ENCODE data around the gene PTX4.
A peak's percentile ranks its signal among the peaks of the same experiment; 100 is the strongest.
"Not testable (repeated sequence)": the region's sequence is repeated elsewhere in the genome, so short reads cannot be mapped to it uniquely, and the experiment has no call there.

The PTX4 gene

GRCh38 chr16:1485847-1486496 lies 2.8 kb downstream of the PTX4 start:
- DNase-seq (ENCODE audit: low read depth in 3 of 3, low spot score in 1 of 3): no peak

DNA sequence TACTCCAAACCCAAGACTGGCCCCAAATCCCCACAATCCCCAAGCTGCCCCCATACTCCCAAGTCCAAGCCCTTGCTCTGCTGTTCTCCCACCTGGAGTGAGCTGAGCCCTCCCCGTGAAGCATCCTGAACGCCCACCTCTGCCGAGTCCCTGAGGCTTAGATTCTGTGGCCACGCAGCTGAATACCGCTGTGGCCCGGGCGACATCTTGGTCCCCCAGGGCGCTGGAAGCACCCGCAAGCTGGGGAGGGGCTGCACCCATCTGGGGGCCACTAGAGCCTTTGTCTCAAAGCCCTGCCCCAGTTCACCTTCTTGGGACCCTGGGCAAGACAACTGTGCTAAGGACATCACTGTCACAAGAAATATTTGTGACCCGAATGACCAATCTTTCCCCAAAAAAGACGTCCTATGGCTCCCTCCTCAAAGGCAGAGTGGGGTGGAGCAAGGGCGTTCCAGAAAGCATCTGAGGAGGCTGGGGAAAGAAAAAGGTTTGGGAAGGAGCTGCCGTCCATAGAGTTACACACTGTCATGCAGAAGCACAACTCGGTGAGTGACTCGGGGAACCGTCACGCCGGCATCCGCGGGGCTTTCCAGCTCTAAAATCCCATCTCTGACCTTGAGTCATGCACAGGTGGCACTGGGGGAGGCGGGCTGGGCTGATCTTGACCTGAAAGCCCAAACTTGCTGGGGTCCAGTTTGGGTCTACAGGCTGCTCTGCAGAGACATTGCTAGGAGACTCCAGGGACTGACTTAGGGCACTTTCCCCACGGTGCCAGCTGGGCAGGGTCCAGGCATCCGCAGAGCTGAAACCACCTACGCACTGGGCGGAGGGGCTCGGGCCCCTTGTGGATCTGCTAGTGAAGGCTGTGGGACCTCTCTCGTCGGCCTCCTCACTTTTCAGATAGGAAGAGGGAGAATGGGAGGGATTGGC lies 6.6 kb downstream of the PTX4 start:
- no peak for DNase-seq (ENCODE audit: low read depth in 3 of 3, low spot score in 1 of 3)

GRCh38 chr16:1478937-1479336 lies 9.8 kb downstream of the PTX4 start:
- not testable (repeated sequence) for DNase-seq (ENCODE audit: low read depth in 3 of 3, low spot score in 1 of 3)

- DNase-seq (ENCODE audit: low read depth in 3 of 3, low spot score in 1 of 3): no peak
These were observed 11.7 kb downstream of the PTX4 start for GRCh38 chr16:1477033-1477432.

GRCh38 chr16:1475552-1476114 lies 13.1 kb downstream of the PTX4 start:
- DNase-seq (ENCODE audit: low read depth in 3 of 3, low spot score in 1 of 3): no peak

GRCh38 chr16:1474796-1475551 lies 13.8 kb downstream of the PTX4 start, which contains the start of gene CLCN7:
CLCN7 (minus strand) TSS chr16:1475028; CDS start chr16:1474974, 54 bp downstream.
- peak; percentile 65 to 79 (median 69) for DNase-seq (ENCODE audit: low read depth in 3 of 3, low spot score in 1 of 3)

- no peak for DNase-seq (ENCODE audit: low read depth in 3 of 3, low spot score in 1 of 3)
These were observed 14.5 kb downstream of the PTX4 start for GRCh38 chr16:1474082-1474795.

DNA sequence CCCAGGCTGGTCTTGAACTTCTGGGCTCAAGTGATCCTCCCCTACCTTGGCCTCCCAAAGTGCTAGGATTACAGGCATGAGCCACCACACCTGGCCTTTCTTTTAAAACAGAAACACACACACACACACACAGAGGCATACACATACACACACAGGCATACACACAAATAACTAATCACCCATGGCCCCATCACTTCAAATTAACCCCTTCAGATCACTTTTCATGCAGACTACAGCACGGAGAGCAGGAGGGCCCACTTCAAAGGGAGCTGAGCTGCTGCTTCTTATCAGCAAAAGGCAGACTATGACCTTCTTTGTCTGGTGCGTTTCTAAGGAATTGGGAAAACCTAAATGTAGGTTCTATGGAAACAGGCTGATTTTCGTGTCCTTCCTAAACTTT lies 15.8 kb downstream of the PTX4 start:
- no peak for DNase-seq (ENCODE audit: low read depth in 3 of 3, low spot score in 1 of 3)

- no peak for DNase-seq (ENCODE audit: low read depth in 3 of 3, low spot score in 1 of 3)
These were observed 17.1 kb downstream of the PTX4 start for GRCh38 chr16:1471569-1472194.

- no peak for DNase-seq (ENCODE audit: low read depth in 3 of 3, low spot score in 1 of 3)
These were observed 18.1 kb downstream of the PTX4 start for GRCh38 chr16:1470481-1471251.

GRCh38 chr16:1469693-1470201 lies 19.0 kb downstream of the PTX4 start:
- DNase-seq (ENCODE audit: low read depth in 3 of 3, low spot score in 1 of 3): no peak

DNA sequence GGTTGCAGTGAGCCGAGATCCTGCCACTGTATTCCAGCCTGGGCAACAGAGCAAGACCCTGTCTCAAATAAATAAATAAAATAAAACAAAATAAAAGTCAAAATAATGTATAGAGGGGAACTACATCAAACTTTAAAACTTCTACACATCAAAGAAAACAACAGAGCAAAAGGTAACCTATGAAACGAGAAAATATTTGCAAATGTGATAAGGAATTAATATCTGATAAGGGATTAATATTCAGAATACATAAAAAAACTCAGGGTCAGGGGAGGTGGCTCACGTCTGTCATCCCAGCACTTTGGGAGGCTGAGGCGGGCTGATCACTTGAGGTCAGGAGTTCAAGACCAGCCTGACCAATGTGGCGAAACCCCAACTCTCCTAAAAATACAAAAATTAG lies 19.6 kb downstream of the PTX4 start:
- DNase-seq (ENCODE audit: low read depth in 3 of 3, low spot score in 1 of 3): not testable (repeated sequence)

DNA sequence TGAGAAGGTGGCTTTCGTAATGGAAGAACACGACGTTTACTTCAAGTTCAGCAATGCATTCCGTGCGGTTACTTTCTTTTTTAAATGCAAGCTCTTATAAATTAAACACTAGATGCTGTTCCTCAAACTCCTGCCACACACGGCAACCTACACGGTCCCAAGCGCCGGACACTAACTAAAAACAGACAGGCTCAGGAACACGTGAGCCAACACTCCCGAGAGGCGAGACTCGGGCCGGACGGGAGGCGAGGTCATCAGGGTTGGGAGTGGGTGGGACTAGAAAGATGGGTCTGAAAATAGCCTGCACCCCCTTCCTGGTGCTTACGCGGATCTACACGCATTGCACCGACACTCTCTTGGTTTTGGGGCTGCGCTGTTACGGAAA lies 20.3 kb downstream of the PTX4 start:
- no peak for DNase-seq (ENCODE audit: low read depth in 3 of 3, low spot score in 1 of 3)

DNA sequence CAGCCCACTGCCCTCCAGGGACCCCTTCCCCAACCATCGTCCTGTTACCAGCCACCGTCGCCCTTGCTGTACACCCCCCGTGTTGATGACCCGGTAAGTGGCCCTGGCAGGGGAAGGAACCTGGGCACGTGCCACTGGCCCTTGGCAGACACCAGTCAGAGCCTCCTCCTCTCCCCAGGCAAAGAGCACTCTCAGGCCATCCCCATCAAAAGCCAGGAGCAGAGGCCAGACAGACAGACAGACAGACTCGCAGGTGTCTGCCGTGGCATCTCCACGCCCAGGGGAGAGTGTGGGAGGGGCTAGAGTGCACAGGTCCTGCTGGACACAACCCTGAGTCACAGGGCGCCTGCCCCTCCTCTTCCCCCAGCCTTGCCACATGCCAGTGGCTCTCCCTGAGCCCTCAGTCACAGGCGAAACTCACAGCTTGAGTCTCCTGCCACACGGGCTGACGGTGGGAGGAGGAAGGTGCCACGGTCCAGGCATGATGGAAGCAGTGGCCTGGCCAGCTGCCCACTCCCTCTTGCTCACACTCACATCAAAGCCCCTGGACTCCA lies 21.7 kb downstream of the PTX4 start:
- DNase-seq (ENCODE audit: low read depth in 3 of 3, low spot score in 1 of 3): no peak

GRCh38 chr16:1466054-1466453 lies 22.7 kb downstream of the PTX4 start:
- DNase-seq (ENCODE audit: low read depth in 3 of 3, low spot score in 1 of 3): no peak

DNA sequence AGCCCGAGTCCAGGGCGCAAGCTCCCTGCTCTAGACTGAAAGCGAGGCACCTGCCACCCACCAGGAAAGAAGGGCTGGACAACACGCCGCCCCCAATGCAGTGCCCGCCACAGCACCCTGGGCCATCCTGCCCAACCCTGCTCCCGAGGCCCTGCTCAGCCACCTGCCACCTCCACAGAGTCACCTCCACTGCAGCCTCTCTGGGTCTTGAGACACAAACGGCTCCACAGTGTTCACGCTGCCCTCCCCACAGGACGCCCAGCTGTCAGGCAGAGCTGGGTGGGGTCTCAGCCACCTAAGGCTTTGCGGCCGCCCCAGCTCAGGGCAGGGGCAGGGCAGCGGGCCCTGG lies 23.2 kb downstream of the PTX4 start:
- DNase-seq (ENCODE audit: low read depth in 3 of 3, low spot score in 1 of 3): no peak

- DNase-seq (ENCODE audit: low read depth in 3 of 3, low spot score in 1 of 3): no peak
These were observed 23.7 kb downstream of the PTX4 start for GRCh38 chr16:1464894-1465566.

DNA sequence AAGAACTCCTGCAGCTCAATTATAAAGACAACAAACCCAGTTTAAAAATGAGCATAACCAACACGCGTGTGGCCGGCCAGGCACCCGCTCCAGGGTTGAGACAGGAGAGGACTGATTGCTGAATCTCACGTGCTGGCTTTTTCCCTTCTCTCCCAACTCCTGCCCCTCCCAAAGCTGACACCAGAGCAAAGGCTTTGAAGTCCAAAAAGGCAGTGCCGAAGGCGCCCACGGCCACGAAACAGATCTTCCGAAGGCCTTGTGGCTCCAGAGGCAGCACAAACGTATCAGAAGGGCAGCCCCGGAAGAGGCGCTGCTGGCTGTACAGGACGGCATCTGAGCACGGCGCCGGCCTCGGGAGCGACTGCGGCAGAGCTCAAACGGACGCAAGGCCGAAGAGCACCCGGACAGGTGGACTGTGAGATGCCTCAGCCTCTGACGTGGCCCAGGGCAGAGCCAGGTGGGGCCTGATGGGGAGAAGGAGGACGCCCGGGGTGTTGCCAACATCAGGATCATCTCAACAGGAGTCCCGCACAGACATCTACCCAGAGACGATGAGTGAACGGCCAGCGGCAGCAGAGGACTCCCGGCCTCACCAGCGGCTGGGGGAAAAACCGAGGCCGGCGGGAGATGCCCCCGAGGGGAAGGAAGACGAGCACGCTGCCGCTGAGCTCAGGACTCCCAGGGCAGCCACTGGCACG lies 24.4 kb downstream of the PTX4 start:
- no peak for DNase-seq (ENCODE audit: low read depth in 3 of 3, low spot score in 1 of 3)

Data from stimulated activated CD4-positive, alpha-beta T cell treated with anti-CD3 and anti-CD28 coated beads, TNF-alpha, amount 100 ng/mL, for 1 hour (primary cell).